Parathyroid adenoma (tissue), 2 donors: ENCODE data around the gene OR2T8.

Experiments used
- H2AFZ ChIP-seq: fragments of 300-600 bp; sonication (generic); one replicate; pipeline ENCODE4 v1.7.0; 2017; ENCODE audit warnings: antibody characterized with exemption, mild to moderate bottlenecking
- H3K27ac ChIP-seq: fragments of 300-600 bp; sonication (generic); one replicate; pipeline ENCODE4 v1.7.0; 2017
- H3K27me3 ChIP-seq: fragments of 300-600 bp; sonication (generic); one replicate; pipeline ENCODE4 v1.7.0; 2017; ENCODE audit warnings: low read length; ENCODE audit not compliant: control insufficient read depth, insufficient read depth
- H3K36me3 ChIP-seq: fragments of 300-600 bp; sonication (generic); one replicate; pipeline ENCODE4 v1.7.0; 2017; ENCODE audit warnings: low read length; ENCODE audit not compliant: control insufficient read depth, insufficient read depth
- H3K4me1 ChIP-seq: fragments of 300-600 bp; sonication (generic); one replicate; pipeline ENCODE4 v1.7.0; 2017; ENCODE audit warnings: control low read depth
- H3K4me2 ChIP-seq: fragments of 300-600 bp; sonication (generic); one replicate; pipeline ENCODE4 v1.7.0; 2017; ENCODE audit warnings: low read length
- H3K4me3 ChIP-seq: fragments of 300-600 bp; sonication (generic); one replicate; pipeline ENCODE4 v1.7.0; 2017; ENCODE audit warnings: low read depth, low read length
- H3K79me2 ChIP-seq: fragments of 300-600 bp; sonication (generic); one replicate; pipeline ENCODE4 v1.7.0; 2017; ENCODE audit warnings: control low read depth
- H3K9ac ChIP-seq: fragments of 300-600 bp; sonication (generic); one replicate; pipeline ENCODE4 v1.7.0; 2017; ENCODE audit warnings: mild to moderate bottlenecking
- H3K9me3 ChIP-seq: fragments of 300-600 bp; sonication (generic); one replicate; pipeline ENCODE4 v1.7.0; 2017; ENCODE audit warnings: low read length; ENCODE audit not compliant: control insufficient read depth
- TF ChIP-seq, protein P1 (sequence below): fragments of 300-600 bp; sonication (generic); IDR thresholded peaks from one replicate; pipeline ENCODE4 v1.7.0; 2017; ENCODE audit warnings: antibody characterized with exemption, mild to moderate bottlenecking
- donor health status: primary hyperparathyroidism.

Gene OR2T8

DNA sequence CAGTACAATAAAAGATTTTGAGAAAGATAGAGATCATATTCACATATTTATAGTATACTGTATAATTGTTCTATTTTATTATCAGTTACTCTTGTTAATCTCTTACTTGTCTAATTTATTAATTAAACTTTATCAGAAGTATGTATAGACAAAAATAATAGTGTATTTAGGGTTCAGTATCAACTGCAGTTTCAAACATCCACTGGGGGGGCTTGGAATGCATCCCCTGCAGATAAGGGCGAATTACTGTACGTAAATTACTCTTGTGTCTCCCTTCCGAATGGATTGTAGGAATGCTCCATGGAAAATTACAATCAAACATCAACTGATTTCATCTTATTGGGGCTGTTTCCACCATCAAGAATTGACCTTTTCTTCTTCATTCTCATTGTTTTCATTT, 28.5 kb downstream of the OR2T8 start, which contains the start of gene OR2L8:
TSS of gene OR2L8 (plus strand) at position 301 of the 400 bp plus-strand sequence. CDS start at position 301, 0 bp downstream.
- no peak within 1 kb of the TSS for H3K27ac ChIP-seq

DNA sequence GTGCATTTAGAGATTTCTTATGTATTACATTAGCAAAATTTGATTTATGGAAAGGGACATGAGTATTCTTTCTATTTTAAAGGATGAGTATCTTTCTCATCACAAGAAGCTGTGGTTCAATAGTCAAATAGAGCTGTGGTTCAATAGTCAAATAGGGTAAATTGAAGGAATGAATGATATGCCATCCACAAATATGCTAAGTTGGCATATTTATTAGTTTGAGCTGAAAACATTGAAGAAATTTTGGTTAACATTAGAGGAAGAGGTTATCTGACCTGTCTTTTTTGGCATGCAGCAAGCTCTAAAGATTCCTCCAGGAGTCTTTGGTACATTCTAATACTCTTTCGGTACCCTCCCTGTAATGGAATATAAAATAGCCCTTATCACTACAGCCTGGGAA, 33.4 kb downstream of the OR2T8 start:
- H3K4me3 ChIP-seq: no peak overlapping the region
- no peaks in the 10 kb centered on the region for H3K27me3 ChIP-seq
- H3K79me2 ChIP-seq: no peaks in the 10 kb centered on the region
- TF ChIP-seq, protein P1, sequence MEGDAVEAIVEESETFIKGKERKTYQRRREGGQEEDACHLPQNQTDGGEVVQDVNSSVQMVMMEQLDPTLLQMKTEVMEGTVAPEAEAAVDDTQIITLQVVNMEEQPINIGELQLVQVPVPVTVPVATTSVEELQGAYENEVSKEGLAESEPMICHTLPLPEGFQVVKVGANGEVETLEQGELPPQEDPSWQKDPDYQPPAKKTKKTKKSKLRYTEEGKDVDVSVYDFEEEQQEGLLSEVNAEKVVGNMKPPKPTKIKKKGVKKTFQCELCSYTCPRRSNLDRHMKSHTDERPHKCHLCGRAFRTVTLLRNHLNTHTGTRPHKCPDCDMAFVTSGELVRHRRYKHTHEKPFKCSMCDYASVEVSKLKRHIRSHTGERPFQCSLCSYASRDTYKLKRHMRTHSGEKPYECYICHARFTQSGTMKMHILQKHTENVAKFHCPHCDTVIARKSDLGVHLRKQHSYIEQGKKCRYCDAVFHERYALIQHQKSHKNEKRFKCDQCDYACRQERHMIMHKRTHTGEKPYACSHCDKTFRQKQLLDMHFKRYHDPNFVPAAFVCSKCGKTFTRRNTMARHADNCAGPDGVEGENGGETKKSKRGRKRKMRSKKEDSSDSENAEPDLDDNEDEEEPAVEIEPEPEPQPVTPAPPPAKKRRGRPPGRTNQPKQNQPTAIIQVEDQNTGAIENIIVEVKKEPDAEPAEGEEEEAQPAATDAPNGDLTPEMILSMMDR: no peak
- no peak overlapping the region for H3K4me2 ChIP-seq
- H3K9ac ChIP-seq: no peak overlapping the region
- no peaks in the 10 kb centered on the region for H3K36me3 ChIP-seq
- H3K9me3 ChIP-seq: no peaks in the 10 kb centered on the region
- H3K4me1 ChIP-seq: no peaks in the 10 kb centered on the region
- no peak overlapping the region for H3K27ac ChIP-seq
- H2AFZ ChIP-seq: no peak overlapping the region

More for the DNA sequence above, 28.5 kb downstream of the OR2T8 start, which contains the start of gene OR2L8:
- Histone ChIP-seq H3K27me3 (no peaks in the 10 kb centered on the region), H3K79me2 (no peaks in the 10 kb centered on the region), H3K4me1 (no peaks in the 10 kb centered on the region), H3K36me3 (no peaks in the 10 kb centered on the region), H3K4me3 (no peak within 1 kb of the TSS), H2AFZ (no peak within 1 kb of the TSS), H3K4me2 (no peak within 1 kb of the TSS), H3K9ac (no peak within 1 kb of the TSS), H3K9me3 (no peaks in the 10 kb centered on the region)
- TF ChIP-seq, protein P1: no peak

DNA sequence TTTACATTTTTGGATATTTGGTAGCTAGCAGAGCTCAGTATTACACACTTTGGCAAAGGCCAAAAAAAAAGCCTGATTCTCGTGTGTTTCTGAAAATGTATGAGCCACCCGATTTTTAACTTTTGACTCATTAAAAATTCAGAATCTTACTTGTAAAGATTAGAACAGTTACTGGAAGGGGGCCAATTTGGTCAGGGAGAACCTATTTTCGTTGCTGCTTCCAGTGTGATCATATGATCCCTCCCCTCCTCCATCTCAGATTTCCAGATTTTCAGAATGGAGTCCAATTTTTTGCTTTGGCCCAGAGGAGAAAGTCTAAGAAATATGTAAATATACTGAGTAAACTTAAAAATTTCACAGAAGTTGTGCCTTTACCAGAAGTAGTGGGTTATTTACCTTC, 41.7 kb downstream of the OR2T8 start:
- Histone ChIP-seq H3K27ac (no peak overlapping the region), H3K4me2 (no peak overlapping the region)
- TF ChIP-seq, protein P1: no peak

DNA sequence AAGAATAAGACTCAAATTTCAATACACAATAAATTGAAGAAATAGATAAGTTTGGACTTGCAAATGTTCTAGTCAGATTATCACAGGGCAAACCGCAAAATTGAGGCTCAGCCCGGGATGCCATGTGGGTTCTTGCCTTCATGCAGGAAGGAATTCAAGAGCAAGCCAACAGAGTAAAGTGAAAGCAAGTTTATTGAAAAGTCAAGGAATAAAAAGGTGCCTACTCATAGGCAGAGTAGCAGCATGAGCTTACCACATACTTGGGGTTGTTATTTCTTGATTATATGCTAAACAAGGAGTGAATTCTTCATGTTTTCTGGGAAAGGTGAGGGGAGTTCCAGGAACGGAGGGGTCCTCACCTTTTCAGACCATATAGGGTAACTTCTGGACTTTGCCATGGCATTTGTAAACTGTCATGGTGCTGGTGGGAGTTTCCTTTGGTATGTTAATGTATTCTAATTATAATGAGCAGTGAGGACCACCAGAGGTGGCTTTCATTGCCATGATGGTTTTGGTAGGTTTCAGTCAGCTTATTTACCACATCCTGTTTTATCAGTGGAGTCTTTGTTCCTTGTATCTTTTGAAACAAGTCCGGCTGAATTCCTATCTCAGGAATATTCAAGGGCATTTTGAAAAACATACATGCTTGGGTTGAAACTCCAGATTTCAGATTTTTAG, 43.0 kb downstream of the OR2T8 start:
- H3K27me3 ChIP-seq: no peaks in the 10 kb centered on the region
- H2AFZ ChIP-seq: no peak overlapping the region
- no peak overlapping the region for H3K9ac ChIP-seq
- H3K9me3 ChIP-seq: no peaks in the 10 kb centered on the region
- no peaks in the 10 kb centered on the region for H3K36me3 ChIP-seq
- H3K79me2 ChIP-seq: no peaks in the 10 kb centered on the region
- H3K27ac ChIP-seq: no peak overlapping the region
- no peaks in the 10 kb centered on the region for H3K4me1 ChIP-seq
- H3K4me2 ChIP-seq: no peak overlapping the region
- TF ChIP-seq, protein P1: no peak
- no peak overlapping the region for H3K4me3 ChIP-seq

More for the DNA sequence above, 41.7 kb downstream of the OR2T8 start:
- Histone ChIP-seq H3K79me2 (no peaks in the 10 kb centered on the region), H2AFZ (no peak overlapping the region), H3K4me1 (no peaks in the 10 kb centered on the region), H3K9me3 (no peaks in the 10 kb centered on the region), H3K4me3 (no peak overlapping the region), H3K9ac (no peak overlapping the region), H3K27me3 (no peaks in the 10 kb centered on the region), H3K36me3 (no peaks in the 10 kb centered on the region)

DNA sequence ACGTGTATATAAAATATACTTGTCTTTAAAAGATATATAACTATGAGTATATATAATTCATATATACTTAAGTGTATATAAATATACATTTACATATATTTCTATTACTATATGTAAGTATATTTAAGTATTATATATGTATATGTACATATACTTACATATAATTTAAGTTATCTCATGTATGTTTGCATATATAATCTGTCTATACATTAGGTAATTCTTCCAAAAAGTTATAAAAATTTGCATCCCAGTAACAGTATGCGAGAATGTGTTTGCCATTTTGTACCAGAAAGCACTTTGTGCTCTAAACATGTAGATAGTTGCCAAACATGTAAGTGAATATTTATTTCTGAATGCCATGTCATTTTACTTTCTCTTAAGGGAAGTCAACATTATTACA, 44.9 kb downstream of the OR2T8 start, which contains the start of gene OR2AK2:
TSS of gene OR2AK2 (plus strand) at position 301 of the 400 bp plus-strand sequence. CDS start 144 bp downstream, outside the sequence.
- no peak within 1 kb of the TSS for H3K27ac ChIP-seq
- no peak within 1 kb of the TSS for H3K4me3 ChIP-seq
- H3K4me1 ChIP-seq: no peaks in the 10 kb centered on the region
- no peaks in the 10 kb centered on the region for H3K9me3 ChIP-seq
- no peaks in the 10 kb centered on the region for H3K79me2 ChIP-seq
- H3K9ac ChIP-seq: no peak within 1 kb of the TSS
- H3K4me2 ChIP-seq: no peak within 1 kb of the TSS
- no peak within 1 kb of the TSS for H2AFZ ChIP-seq
- no peaks in the 10 kb centered on the region for H3K27me3 ChIP-seq
- TF ChIP-seq, protein P1: no peak
- no peaks in the 10 kb centered on the region for H3K36me3 ChIP-seq
